Mammary epithelial cell (primary cell): ENCODE results near the gene METRN.
"Not testable (repeated sequence)": the region's sequence is repeated elsewhere in the genome, so short reads cannot be mapped to it uniquely, and the experiment has no call there.

Source experiments
- CTCF ChIP-seq, 2 donors: IDR thresholded peaks in 1 of 2; conservative IDR thresholded peaks in 1 of 2; 2 replicates each; pipeline ENCODE4 v1.5.1; 2011 to 2012; ENCODE audit warnings: inconsistent platforms in 2 of 2, low read length in 2 of 2, mild to moderate bottlenecking in 2 of 2, control low read depth in 1 of 2, low read depth in 1 of 2; ENCODE audit not compliant: insufficient read depth in 1 of 2; ENCODE audit errors: extremely low read depth in 1 of 2
- EZH2 ChIP-seq: IDR thresholded peaks from 2 replicates; pipeline ENCODE4 v1.6.1; 2012; ENCODE audit warnings: low read length, inconsistent platforms, borderline replicate concordance

- not testable (repeated sequence) for TF ChIP-seq CTCF (conservative IDR thresholded peaks at IDR 0.05 in 1 of 2, IDR thresholded peaks at IDR 0.05 in 1 of 2; ENCODE audit: extremely low read depth in 1 of 2, insufficient read depth in 1 of 2, low read depth in 1 of 2, low read length in 2 of 2); EZH2
Observed at GRCh38 chr16:742894-743293, 28.0 kb downstream of the METRN start.
